H1 (cell line): Measurements from ENCODE around the gene CHI3L1. TPM values are rescaled to one million over a fixed set of nuclear protein-coding genes. Genes with fewer than 3 reads are reported as not detected.

Source experiments
- CTCF ChIA-PET: fragments of 300-600 bp; sonication (Branson Sonifier 250); formaldehyde crosslinking; loops from one replicate; lab custom pipeline; 2021; ENCODE audit not compliant: partially characterized antibody; lab: Charles Lee
- POLR2A ChIA-PET: fragments of 300-600 bp; sonication (Branson Sonifier 250); formaldehyde crosslinking; loops from one replicate; lab custom pipeline; 2021; ENCODE audit warnings: inconsistent platforms; ENCODE audit not compliant: partially characterized antibody; lab: Charles Lee
- DNase-seq, 2 experiments: peaks; one replicate each; pipeline versions ENCODE4 v3.0.0 to v3.0.0-alpha.2; 2010 to 2022; ENCODE audit warnings: low spot score in 2 of 2, low read depth in 1 of 2, mixed read lengths in 1 of 2
- FAIRE-seq: peaks from 2 replicates; lab custom pipeline; 2011; peaks lifted over from hg19 to GRCh38; lab: Jason Lieb, UNC
- H2AFZ ChIP-seq: 2 replicates; pipeline ENCODE4 v1.8.1; 2012; ENCODE audit warnings: low read length, inconsistent platforms
- H2AK5ac ChIP-seq: 2 replicates; pipeline ENCODE4 v1.6.1; 2013; ENCODE audit warnings: low read depth, low read length
- H2BK120ac ChIP-seq: replicated peaks from 2 replicates; pipeline ENCODE3; 2013; ENCODE audit warnings: low read depth, low read length, inconsistent platforms
- H2BK12ac ChIP-seq: 2 replicates; pipeline ENCODE4 v1.6.1; 2013; ENCODE audit warnings: low read depth, low read length
- H2BK15ac ChIP-seq: 2 replicates; pipeline ENCODE4 v1.6.1; 2013; ENCODE audit warnings: low read length
- H2BK20ac ChIP-seq: 2 replicates; pipeline ENCODE4 v1.6.1; 2013; ENCODE audit warnings: low read length
- H2BK5ac ChIP-seq: 2 replicates; pipeline ENCODE4 v1.6.1; 2013; ENCODE audit warnings: low read depth, low read length
- H3K14ac ChIP-seq: 2 replicates; pipeline ENCODE4 v1.6.1; 2013; ENCODE audit warnings: inconsistent platforms; ENCODE audit not compliant: insufficient read length
- H3K18ac ChIP-seq: 2 replicates; pipeline ENCODE4 v1.6.1; 2013; ENCODE audit warnings: low read length; ENCODE audit errors: extremely low read depth
- H3K23ac ChIP-seq: 2 replicates; pipeline ENCODE4 v1.6.1; 2013; ENCODE audit warnings: inconsistent platforms; ENCODE audit not compliant: insufficient read length
- H3K23me2 ChIP-seq: 2 replicates; pipeline ENCODE4 v1.6.1; 2013; ENCODE audit warnings: low read depth, low read length
- H3K27ac ChIP-seq: 2 replicates; pipeline ENCODE4 v1.6.1; 2011; ENCODE audit warnings: low read depth, low read length, inconsistent platforms
- H3K27me3 ChIP-seq, 4 experiments: replicated peaks in 1 of 4; 1 replicate in 1 of 4; 2 replicates in 3 of 4; pipeline versions ENCODE4 v1.6.1 to v1.8.1; 2011 to 2013; ENCODE audit warnings: low read length in 3 of 4, mild to moderate bottlenecking in 3 of 4, inconsistent platforms in 2 of 4, mixed read lengths in 2 of 4, moderate library complexity in 1 of 4; ENCODE audit not compliant: control insufficient read depth in 3 of 4, insufficient read depth in 3 of 4; ENCODE audit errors: extremely low read depth in 1 of 4
- H3K36me3 ChIP-seq, 4 experiments: 2 replicates each; pipeline versions ENCODE4 v1.6.1 to v1.8.1; 2011 to 2013; ENCODE audit warnings: mild to moderate bottlenecking in 4 of 4, low read length in 3 of 4, moderate library complexity in 2 of 4, control low read depth in 1 of 4, inconsistent platforms in 1 of 4; ENCODE audit not compliant: insufficient read depth in 4 of 4, control insufficient read depth in 2 of 4
- H3K4ac ChIP-seq: replicated peaks from 2 replicates; pipeline ENCODE3; 2013; ENCODE audit warnings: low read length, low read depth, mixed read lengths, inconsistent platforms; ENCODE audit not compliant: insufficient read length
- H3K4me1 ChIP-seq, 4 experiments: replicated peaks in 1 of 4; 1 replicate in 1 of 4; 2 replicates in 3 of 4; pipeline versions ENCODE4 v1.6.1 to v1.8.1; 2011 to 2013; ENCODE audit warnings: low read length in 3 of 4, inconsistent platforms in 2 of 4, mixed read lengths in 1 of 4; ENCODE audit not compliant: insufficient read depth in 4 of 4, control insufficient read depth in 3 of 4
- H3K4me2 ChIP-seq, 2 experiments: 2 replicates each; pipeline versions ENCODE4 v1.6.1 to v1.8.1; 2011 to 2013; ENCODE audit warnings: low read depth in 2 of 2, low read length in 2 of 2, control low read depth in 1 of 2, inconsistent platforms in 1 of 2, mild to moderate bottlenecking in 1 of 2; ENCODE audit not compliant: insufficient read depth in 1 of 2
- H3K4me3 ChIP-seq, 4 experiments: fragments of 200-600, 300-600 bp in 1 of 4; sonication (generic), shearing (Covaris generic), sonication (Bioruptor Twin) in 1 of 4; 2 replicates each; pipeline versions ENCODE4 v1.5.1 to v1.8.1; 2011 to 2016; ENCODE audit warnings: low read length in 4 of 4, low read depth in 3 of 4, control low read depth in 2 of 4, inconsistent platforms in 2 of 4, mild to moderate bottlenecking in 2 of 4, mixed read lengths in 1 of 4, moderate library complexity in 1 of 4; ENCODE audit not compliant: insufficient read depth in 2 of 4; ENCODE audit errors: extremely low read depth in 1 of 4
- H3K56ac ChIP-seq: replicated peaks from 2 replicates; pipeline ENCODE3; 2013; ENCODE audit warnings: low read depth, mild to moderate bottlenecking, mixed read lengths, low read length, inconsistent platforms; ENCODE audit not compliant: insufficient read length
- H3K79me1 ChIP-seq: 2 replicates; pipeline ENCODE4 v1.6.1; 2013; ENCODE audit warnings: low read depth, low read length, control low read depth
- H3K79me2 ChIP-seq, 2 experiments: 2 replicates each; pipeline versions ENCODE4 v1.6.1 to v1.8.1; 2012 to 2013; ENCODE audit warnings: low read length in 2 of 2, mild to moderate bottlenecking in 2 of 2, inconsistent platforms in 1 of 2; ENCODE audit not compliant: insufficient read depth in 2 of 2, control insufficient read depth in 1 of 2
- H3K9ac ChIP-seq, 4 experiments: replicated peaks in 1 of 4; 1 replicate in 1 of 4; 2 replicates in 3 of 4; pipeline versions ENCODE4 v1.6.1 to v1.8.1; 2011 to 2013; ENCODE audit warnings: low read depth in 3 of 4, low read length in 3 of 4, control low read depth in 2 of 4, mild to moderate bottlenecking in 2 of 4, moderate library complexity in 2 of 4, inconsistent platforms in 1 of 4; ENCODE audit errors: extremely low read depth in 1 of 4
- H3K9me3 ChIP-seq, 2 experiments: 2 replicates each; pipeline versions ENCODE4 v1.6.1 to v1.8.1; 2012 to 2013; ENCODE audit warnings: mild to moderate bottlenecking in 2 of 2, moderate library complexity in 2 of 2, control low read depth in 1 of 2, inconsistent platforms in 1 of 2, low read depth in 1 of 2, low read length in 1 of 2, mixed read lengths in 1 of 2; ENCODE audit not compliant: insufficient read depth in 2 of 2
- H4K20me1 ChIP-seq, 2 experiments: replicated peaks in 1 of 2; 2 replicates each; pipeline versions ENCODE3 to v1.8.1; 2011 to 2013; ENCODE audit warnings: inconsistent platforms in 2 of 2, low read length in 2 of 2, mild to moderate bottlenecking in 1 of 2; ENCODE audit not compliant: insufficient read depth in 2 of 2, control insufficient read depth in 1 of 2
- H4K5ac ChIP-seq: 2 replicates; pipeline ENCODE4 v1.6.1; 2013; ENCODE audit warnings: low read length, low read depth, mixed read lengths, inconsistent platforms; ENCODE audit not compliant: insufficient read length
- H4K8ac ChIP-seq: 2 replicates; pipeline ENCODE4 v1.8.0; 2013; ENCODE audit warnings: mild to moderate bottlenecking, moderate library complexity, low read length, inconsistent platforms; ENCODE audit not compliant: insufficient read depth; ENCODE audit errors: extremely low read depth
- H4K91ac ChIP-seq: replicated peaks from 2 replicates; pipeline ENCODE3; 2013; ENCODE audit warnings: low read length, mixed read lengths, inconsistent platforms; ENCODE audit not compliant: insufficient read length
- BRCA1 ChIP-seq: IDR thresholded peaks from 2 replicates; pipeline ENCODE4 v1.6.1; 2012; ENCODE audit warnings: low read depth, low read length, improper control_type of control experiment
- KDM4A ChIP-seq: IDR thresholded peaks from one replicate; pipeline ENCODE4 v1.7.1; 2012; ENCODE audit warnings: low read depth, mild to moderate bottlenecking, moderate library complexity, low read length, inconsistent platforms; ENCODE audit not compliant: severe bottlenecking
- NANOG ChIP-seq: IDR thresholded peaks from 2 replicates; pipeline ENCODE4 v1.6.1; 2011; ENCODE audit warnings: low read length, low read depth, mild to moderate bottlenecking, inconsistent platforms; ENCODE audit not compliant: insufficient read depth, poor library complexity, severe bottlenecking
- POLR2A ChIP-seq, 2 experiments: IDR thresholded peaks; 1 replicate in 1 of 2; 2 replicates in 1 of 2; pipeline ENCODE4 v1.6.1; 2011; ENCODE audit warnings: low read depth in 2 of 2, low read length in 2 of 2, mild to moderate bottlenecking in 2 of 2; ENCODE audit errors: control extremely low read depth in 1 of 2
- SP1 ChIP-seq: IDR thresholded peaks from 2 replicates; pipeline ENCODE4 v1.6.1; 2011; ENCODE audit warnings: low read depth, low read length
- TBP ChIP-seq: IDR thresholded peaks from 2 replicates; pipeline ENCODE4 v1.6.1; 2011; ENCODE audit warnings: low read depth, low read length, improper control_type of control experiment
- WGBS, 2 experiments: shearing (Covaris generic) in 1 of 2; methylation state at CpG; one replicate each; pipeline versions ENCODE4 v1.1.6 to v1.1.7; 2013 to 2015; ENCODE audit warnings: low lambda C conversion rate in 2 of 2, mixed read lengths in 2 of 2, inconsistent platforms in 1 of 2, low coverage in 1 of 2, missing lambda C conversion rate in 1 of 2; ENCODE audit not compliant: insufficient replicate concordance in 2 of 2, insufficient coverage in 1 of 2, insufficient read length in 1 of 2; ENCODE audit errors: extremely low coverage in 1 of 2, missing lambda C conversion rate in 1 of 2; 5-methylcytosine and 5-hydroxymethylcytosine counted together
- polyA plus RNA-seq, 7 experiments: library from polyadenylated mRNA; depleted of rRNA in 3 of 7; stranded (reverse) in 5 of 7; unstranded in 2 of 7; fragments of >200 nt in 5 of 7; fragments of 200-250 nt in 2 of 7; gene quantifications; 1 replicate in 5 of 7; 2 replicates in 1 of 7; 4 replicates in 1 of 7; pipeline versions ENCODE4 v1.2.1 to v1.2.3, GENCODE V29; 2011 to 2013; ENCODE audit warnings: missing spikeins in 2 of 7, mixed read lengths in 2 of 7
- total RNA-seq: library from RNA; stranded (reverse); fragmentation: NEBNext Ultra II Directional; extraction: Animal tissue kit (Norgen Biotek cat#: 25700); gene quantifications from 2 replicates; pipeline ENCODE4 v1.2.1, GENCODE V29; 2021

The CHI3L1 gene
- total and polyA plus RNA-seq, 2 of the 8 experiments (the other 6 are each of a cell fraction or from before 2014, with no cell fraction given) = 1.0 TPM; not detected in 1

GRCh38 chr1:203168256-203168786, 18.2 kb downstream of the CHI3L1 start:
- Histone ChIP-seq H3K4me2 (no peak overlapping the region), H3K4ac (no peak overlapping the region), H4K8ac (no peak overlapping the region), H3K79me2 (no peaks in the 10 kb centered on the region), H3K14ac (no peak overlapping the region), H3K18ac (no peak overlapping the region), H2BK20ac (no peak overlapping the region), H3K23me2 (no peaks in the 10 kb centered on the region), H4K20me1 (no peaks in the 10 kb centered on the region), H3K27me3 (no peaks in the 10 kb centered on the region), H3K27ac (no peak overlapping the region), H3K4me3 (no peak overlapping the region), H2AK5ac (no peak overlapping the region), H3K36me3 (no peaks in the 10 kb centered on the region), H3K56ac (no peak overlapping the region), H2BK120ac (no peak overlapping the region), H2BK12ac (no peak overlapping the region), H4K91ac (no peak overlapping the region), H3K4me1 (peaks cover 0 to 5% (median 0%) of the 10 kb centered on the region in 4 experiments; a peak in 3 of 7 replicates), H3K9ac (no peak overlapping the region), H3K9me3 (no peaks in the 10 kb centered on the region), H3K79me1 (no peaks in the 10 kb centered on the region), H3K23ac (no peak overlapping the region), H2BK5ac (no peak overlapping the region), H2BK15ac (peak overlapping the region; percentile 29; the same call in 1 of the 2 replicates), H4K5ac (no peak overlapping the region), H2AFZ (no peak overlapping the region)
- no peak for FAIRE-seq
- ChIA-PET POLR2A (no interaction called here), CTCF (interaction anchor here (1.0 to 16.8 kb wide), 17 partner anchors 7 to 134 kb away, joined by 3 to 511 read pairs (median 8); partner anchors contain the start of genes ADORA1, CHI3L1, MYBPH and MYOG)
- no peak for TF ChIP-seq SP1
- TF ChIP-seq TBP = no peak
- TF ChIP-seq POLR2A (IDR thresholded peaks at IDR 0.05; ENCODE audit: control extremely low read depth in 1 of 2, low read depth in 2 of 2, low read length in 2 of 2) = no peak
- no peak for TF ChIP-seq KDM4A
- TF ChIP-seq BRCA1 = no peak
- no peak for TF ChIP-seq NANOG
- 82% methylated on average over 12 of the region's 12 CpGs; no CpG with 5 or more reads in 1 of the 2 experiments for WGBS, 2 experiments
- no peak for DNase-seq
